CD4-positive, alpha-beta T cell treated with Interleukin-15 for 1 hour (primary cell): ENCODE data around the gene LIPC.

Source experiments
- DNase-seq: peaks from one replicate; pipeline ENCODE4 v3.0.0-alpha.2; 2020

Gene LIPC

DNA sequence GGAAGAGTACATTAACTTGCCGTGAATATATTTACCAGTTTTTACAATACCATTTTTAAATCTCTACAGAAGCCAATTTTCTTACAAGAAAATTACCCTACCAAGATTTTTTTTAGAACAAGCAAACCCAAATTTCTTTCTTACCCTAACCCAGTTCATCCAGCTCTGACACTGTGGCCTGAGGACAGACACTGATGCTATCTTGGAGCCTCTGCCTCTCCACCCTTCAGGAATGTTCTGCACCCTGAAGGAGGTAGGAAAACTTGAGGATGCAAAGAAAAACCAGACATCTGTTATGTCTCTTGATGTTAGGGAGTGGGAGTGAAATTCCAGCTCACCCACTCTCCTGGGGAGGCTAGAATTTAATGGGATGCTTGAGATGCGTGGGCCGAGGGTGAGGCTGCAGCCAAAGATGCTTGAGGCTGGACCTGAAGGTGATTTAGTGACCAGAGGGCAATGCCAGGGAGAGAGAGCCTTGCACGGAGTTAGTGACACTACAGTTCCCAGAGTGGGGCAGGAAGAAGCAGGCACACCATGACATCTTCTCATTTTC, 69.9 kb downstream of the LIPC start:
- DNase-seq: no peak

- no peak for DNase-seq
Measured at GRCh38 chr15:58503139-58504027, 71.6 kb downstream of the LIPC start.

- no peak for DNase-seq
Measured at GRCh38 chr15:58504674-58505234, 73.0 kb downstream of the LIPC start.

DNA sequence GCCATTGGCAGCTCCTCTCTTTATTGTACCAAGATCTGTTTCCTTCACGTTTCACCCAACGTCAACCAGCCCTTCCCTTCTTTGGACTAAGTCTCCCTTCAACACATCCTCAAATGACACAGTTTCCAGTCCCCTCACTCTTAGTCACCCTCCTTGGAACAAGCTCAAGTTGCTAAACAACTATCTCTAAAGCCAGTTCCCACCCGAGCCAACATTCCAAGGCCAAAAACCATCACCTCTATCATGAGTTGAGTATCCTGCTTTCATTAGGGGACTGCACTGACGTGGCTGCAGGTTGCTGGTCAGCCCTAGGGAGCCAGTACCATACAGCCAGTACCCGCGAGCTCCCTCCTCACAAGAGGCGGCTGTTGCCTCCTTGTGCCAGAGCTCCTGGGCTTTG, 73.8 kb downstream of the LIPC start:
- no peak for DNase-seq

GRCh38 chr15:58506064-58506490, 74.3 kb downstream of the LIPC start:
- no peak for DNase-seq

DNA sequence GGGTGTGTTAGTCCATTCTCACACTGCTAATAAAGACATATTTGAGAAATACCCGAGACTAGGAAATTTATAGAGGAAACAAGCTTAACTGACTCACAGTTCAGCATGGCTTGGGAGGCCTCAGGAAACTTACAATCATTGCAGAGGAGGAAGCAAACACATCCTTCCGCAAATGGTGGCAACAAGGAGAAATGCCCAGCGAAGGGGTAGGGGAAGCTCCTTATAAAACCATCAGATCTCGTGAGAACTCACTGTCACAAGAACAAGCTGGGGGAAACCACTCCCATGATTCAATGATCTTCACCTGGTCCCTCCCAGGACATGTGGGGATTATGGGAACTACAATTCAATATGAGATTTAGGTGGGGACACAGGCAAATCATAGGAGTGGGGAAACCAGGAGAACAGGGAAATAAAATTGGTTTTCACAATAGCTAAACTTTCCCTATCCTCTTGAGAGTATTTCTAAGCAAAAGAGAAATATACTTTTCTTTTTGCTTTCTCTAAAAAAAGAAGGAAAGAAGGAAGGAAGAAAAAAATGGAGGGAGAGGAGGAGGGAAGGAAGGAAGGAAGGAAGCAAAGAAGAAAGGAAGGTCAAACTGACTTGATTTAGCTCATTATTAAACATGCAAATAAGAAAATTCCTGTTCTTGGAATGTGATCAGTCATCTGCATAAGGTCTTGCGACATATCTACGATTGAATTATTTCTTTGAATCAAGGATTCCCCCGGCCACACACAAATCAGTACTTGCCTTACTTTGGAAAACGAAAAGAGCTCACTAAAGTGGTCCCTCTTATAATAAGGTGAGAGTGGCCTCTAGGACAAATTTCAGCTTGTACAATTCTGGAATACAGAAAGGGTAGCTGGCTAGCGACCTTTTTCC, 75.2 kb downstream of the LIPC start:
- peak; percentile 43 for DNase-seq

GRCh38 chr15:58509556-58509955, 77.8 kb downstream of the LIPC start:
- DNase-seq: no peak

DNA sequence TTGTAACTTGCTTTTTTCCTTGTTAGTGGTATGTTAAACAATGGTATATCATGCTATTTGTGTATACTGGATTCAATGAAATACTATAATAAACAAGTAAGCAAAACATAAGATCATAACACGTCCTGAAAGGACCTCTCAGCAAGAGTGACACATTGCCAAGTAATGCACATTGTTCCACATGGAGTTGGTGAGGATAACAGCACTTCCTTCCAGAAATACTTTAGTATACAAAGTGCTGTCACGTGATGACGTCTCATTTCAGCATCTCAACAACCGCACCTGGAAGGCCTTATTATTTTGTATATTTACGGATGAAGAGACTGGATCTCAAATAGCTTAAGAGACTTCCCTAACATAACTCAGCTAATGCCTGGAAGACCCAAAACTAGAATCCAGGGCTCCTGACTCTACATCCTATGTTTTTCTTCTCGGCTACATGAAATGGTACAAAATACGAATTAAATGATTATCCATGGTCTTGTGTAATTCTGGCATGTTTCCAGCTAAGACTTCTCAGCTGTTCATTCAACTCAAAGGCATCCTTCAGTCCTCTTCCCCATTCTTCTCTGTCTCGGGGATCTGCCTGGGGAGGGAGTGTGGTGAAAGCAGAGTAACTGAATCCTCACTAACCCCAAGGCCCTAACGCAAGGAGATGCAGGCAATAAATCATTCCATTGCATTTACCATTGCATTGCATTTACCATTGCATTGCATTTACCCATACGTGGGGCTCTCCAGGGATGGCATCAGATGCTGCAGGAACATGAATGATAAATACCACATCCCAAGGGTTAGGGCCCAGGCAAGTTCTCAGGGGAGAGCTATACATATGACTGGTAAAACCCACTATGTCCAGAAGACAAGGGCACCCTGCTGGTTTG, 79.2 kb downstream of the LIPC start:
- no peak for DNase-seq

DNA sequence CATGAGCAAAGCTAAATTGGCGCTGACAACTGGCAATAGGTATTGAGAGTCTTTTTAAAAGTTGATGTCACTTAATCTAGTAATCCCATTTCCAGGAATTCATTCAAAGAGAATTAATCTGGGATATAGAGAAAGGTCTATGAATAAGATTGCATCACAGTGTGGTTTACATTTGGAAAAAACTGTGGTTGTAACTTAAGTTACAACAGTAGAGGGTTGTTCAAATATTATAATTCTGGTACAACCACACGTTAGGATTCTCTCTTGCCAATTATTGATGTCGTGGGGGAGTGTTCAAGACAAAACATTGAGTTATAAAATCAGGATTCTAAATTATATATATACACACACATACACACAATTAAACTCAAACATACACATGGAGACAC, 79.8 kb downstream of the LIPC start:
- no peak for DNase-seq

DNA sequence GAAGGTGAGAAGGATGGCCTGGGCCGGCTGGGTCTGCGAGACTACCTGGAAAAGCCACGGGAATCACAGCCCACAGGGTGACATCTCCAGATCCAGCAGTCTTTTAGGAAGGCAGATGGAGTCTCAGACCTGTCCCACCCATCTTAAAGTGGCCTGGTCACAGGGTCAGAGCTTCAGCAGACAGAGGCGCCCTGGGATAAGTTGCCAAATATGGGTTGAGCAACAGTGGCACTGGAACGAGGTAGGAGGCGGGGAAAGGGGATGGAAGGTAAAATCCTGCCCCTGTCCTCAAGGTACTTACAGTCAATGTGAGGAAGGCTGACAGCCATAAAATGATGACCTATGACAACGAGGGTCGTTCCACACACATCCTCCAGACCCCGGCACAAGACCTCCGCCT, 80.7 kb downstream of the LIPC start:
- no peak for DNase-seq

DNA sequence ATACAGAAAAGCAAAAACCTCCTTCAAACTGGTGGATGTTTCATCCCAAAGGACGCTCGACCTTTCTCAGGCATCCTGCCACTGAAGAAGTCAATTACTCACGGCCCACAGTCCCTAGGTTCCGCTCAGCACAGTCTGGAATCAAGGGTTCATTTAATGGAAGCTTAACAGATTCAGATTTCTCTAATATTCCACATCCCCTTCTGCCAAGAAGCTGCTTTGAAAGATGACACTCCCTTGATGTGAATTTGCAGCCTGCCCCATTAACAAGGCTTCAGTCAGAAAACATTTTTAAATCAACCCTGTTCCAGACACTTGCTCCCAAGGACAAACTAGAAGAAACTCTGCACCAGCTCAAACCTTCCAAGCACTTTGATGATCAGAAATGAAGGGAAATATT, 81.2 kb downstream of the LIPC start:
- DNase-seq: no peak

DNA sequence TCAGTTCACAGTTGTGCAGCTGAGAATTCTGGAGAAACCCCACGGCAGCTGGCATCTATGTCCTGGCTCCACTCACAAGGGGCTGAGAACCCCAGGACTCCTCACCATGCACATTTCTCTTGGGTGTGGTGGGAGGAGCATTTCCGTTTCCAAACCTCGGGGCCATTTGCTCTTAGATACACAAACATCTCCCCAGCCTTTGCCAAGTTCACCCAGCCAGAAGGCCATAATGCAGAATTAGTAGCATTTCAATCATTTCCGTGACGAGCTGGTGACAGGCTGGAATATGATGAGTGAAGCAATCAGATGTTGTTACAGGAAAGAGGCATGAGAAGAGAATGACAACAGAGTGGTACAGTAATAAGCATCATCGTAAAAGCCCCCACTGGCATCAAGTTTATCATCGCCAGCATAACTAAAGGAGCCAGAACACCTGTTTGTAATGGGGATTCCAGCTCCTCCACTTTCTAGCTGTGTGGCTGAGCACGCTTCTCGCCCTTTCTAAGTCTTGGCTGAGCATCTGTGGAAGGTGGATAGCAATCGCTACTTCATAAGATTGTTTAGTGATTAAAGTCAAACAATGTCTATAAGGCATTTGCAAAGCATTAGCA, 82.0 kb downstream of the LIPC start:
- DNase-seq: no peak

DNA sequence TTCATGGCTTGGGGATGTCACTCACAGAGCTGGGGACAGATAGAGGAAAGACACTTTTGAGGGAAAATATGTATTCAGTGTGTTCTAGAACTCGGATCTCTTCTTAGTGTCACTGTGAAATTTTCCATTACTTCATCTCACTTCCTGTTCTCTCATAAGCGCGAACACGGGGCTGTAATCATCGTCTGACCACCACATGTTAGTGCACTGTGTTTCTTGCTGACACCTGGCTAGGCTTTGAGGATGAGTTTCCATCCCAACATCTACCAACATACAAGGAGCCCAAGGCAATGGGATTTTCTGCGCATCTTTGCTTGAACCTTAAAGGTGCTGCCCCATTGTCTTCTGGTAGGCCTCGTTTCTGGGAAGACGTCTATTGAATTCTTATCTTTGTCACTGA, 84.0 kb downstream of the LIPC start:
- peak; percentile 36 for DNase-seq

DNA sequence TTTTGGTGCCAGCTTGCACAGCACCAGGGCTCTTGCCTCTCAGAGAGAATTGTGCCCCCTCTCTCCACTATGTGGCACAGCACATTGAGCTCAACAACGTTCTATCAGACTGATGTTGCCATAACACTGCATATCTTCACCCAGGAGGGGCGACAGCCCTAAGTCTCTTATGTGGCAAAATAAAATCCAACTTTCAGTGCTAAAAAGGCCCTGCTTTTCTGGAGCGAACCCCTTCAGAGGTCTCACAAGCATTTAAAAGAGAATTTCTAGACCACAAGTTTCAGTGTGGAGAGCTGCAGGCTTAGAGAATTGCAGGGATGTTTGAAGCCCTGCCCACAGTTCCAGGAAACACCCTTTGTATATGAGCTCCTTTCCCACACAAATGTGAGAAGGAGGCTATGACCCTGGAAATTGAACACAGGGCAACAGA, 85.5 kb downstream of the LIPC start:
- no peak for DNase-seq

DNA sequence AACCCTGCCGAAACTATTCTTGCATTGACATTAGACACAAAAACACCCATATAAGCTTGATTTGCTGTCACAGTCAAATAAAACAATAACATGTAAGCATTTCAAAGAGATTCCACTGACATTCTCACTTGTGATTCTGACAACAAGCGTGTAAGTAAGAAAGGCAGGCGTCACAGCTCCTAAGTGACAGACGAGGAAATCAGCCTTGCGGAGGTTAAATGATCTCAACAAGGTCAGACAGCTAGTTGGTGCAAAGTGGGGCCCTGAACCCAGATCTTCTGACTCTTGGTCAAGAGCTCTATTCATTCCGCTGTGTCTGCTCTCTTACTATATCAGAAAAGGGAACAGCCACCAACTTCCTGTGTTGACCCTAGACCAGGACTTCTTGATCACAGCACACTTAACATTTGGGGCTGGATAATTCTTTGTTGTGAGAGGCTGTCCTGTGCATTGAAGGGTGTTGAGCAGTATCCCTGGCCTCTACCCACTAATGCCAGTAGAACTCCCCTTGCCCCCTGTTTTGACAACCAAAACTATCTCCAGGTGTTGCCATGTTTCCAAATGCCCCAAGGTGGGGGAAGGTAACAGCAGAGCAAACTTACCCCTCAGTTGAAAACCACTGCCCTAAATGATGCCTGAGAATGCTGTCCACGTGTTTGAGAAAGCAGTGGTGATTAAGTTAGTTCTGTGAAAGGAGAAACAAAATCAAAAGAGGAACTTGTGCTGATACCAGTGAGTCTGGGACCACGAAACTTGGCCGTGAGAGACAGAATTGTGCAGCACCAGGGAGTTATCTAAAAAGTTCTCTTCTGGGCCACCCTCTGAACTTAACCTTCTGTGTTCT, 86.1 kb downstream of the LIPC start:
- peak; percentile 47 for DNase-seq

- DNase-seq: no peak
Measured at GRCh38 chr15:58518626-58519025, 86.8 kb downstream of the LIPC start.

- no peak for DNase-seq
Measured at GRCh38 chr15:58519516-58519915, 87.7 kb downstream of the LIPC start.

DNA sequence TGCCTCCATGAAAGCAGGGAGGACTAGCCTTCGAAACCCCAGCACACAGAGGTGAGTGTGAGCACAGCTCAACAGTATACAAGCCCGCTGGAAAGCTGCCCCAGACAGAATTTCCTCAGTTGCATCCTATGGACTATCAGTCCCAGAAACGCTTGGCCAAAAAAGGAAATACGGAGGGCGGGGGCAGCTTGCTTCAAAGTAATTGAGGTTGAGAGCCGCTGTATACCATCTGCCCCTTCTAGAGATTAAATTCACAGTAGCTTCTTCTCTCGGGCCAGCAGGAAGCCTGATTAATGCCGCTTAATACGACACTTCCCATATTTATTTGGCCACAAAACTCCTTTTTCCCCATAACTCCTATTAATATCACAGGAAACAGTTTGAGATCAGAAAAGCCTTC, 88.7 kb downstream of the LIPC start:
- DNase-seq: no peak

DNA sequence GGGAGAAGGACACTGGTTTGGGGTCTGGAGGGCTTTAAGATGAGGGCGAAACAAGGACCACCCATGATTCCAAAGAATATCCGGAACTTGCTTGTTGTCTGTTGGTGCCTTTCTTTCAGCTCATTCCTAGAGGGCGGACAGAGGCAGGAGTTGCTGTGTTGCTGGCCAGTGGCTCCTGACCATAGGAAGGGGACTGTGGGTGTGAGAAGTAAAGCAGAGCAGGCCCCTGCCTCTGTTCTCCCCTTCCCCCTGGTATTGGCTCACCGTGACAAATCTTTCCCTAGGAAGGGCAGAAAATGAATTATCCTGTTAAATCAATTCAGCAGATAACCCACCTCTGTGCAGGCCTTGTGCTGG, 89.1 kb downstream of the LIPC start:
- DNase-seq: no peak

- peak; percentile 79 for DNase-seq
Measured at GRCh38 chr15:58521293-58521991, 89.7 kb downstream of the LIPC start.
